GM12892 (cell line): ENCODE data around the gene PDXDC1.
"Not testable (repeated sequence)": the region's sequence is repeated elsewhere in the genome, so short reads cannot be mapped to it uniquely, and the experiment has no call there.

Source experiments
- DNase-seq: peaks from one replicate; pipeline ENCODE4 v3.0.0; 2011; ENCODE audit not compliant: insufficient read length
- FAIRE-seq: peaks from 2 replicates; lab custom pipeline; 2011; peaks lifted over from hg19 to GRCh38; lab: Jason Lieb, UNC
- POLR2A ChIP-seq: IDR thresholded peaks from 2 replicates; pipeline ENCODE4 v1.6.1; 2011; ENCODE audit warnings: low read depth, low read length, control low read depth
- POLR2AphosphoS5 ChIP-seq: IDR thresholded peaks from 2 replicates; pipeline ENCODE4 v1.6.1; 2011; ENCODE audit warnings: low read depth, low read length, control low read depth
- TAF1 ChIP-seq: IDR thresholded peaks from 2 replicates; pipeline ENCODE4 v1.6.1; 2011; ENCODE audit warnings: low read depth, mild to moderate bottlenecking, control low read depth, low read length, borderline replicate concordance

PDXDC1 gene

DNA sequence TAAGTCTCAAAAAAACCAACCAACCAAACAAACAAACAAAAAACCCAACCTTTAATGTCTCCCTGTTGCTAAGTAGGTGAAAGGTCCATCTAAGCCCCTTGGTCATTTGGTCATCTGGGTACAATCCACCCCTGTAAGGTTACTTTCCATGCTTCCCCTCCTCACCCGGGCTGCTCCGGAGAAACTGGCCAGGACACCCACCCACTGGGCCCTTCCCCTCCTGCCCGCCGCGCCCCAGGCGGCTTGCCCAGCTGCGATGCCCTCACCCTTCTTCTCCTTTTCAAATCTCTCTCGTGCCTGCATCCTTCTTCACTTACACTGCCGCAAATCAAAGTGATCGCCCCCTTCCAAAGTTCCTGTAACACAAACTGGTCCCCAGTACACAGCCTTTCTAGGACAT lies 79.1 kb downstream of the PDXDC1 start:
- FAIRE-seq (no peak), DNase-seq (no peak)
- TF ChIP-seq POLR2AphosphoS5: no peak
- no peak for TF ChIP-seq TAF1
- TF ChIP-seq POLR2A: no peak

DNA sequence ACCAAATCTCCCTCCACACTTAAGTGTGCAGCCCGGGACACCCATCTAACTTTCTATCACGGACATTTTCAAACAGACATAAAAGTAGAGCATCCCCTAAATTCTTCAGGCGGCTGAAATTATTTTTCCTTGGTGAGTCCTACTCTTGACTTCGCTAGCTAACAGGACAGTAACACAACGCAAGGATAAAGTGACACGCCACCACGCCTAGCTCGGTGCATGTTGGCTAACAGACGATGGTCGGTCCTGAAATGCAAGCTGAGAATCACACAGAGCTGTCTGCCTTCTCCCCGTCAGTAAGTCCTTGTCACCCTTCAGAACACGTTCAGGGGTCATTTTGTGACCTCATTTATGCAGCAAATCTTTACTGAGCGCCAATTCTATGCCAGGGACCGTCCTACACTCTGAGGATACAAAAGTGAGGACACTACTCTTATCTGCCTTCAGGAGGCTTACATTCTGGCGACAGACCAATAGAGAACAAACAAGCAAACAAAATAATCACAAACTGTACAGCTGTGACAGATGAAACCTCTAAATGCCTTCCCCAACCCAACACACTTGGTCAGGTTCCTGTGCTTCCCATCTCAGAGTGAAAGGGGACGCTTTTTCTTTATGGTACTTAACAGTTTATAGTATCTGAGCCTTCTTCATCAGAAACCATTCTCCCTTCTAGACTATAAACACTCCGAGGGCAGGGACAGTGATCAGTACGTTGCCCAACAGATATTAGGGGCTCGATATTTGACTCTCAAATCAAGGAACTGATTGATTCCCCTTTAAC lies 79.7 kb downstream of the PDXDC1 start:
- TF ChIP-seq TAF1 (no peak), POLR2AphosphoS5 (no peak), POLR2A (no peak)
- DNase-seq (no peak), FAIRE-seq (no peak)

GRCh38 chr16:15055141-15056053 lies 80.6 kb downstream of the PDXDC1 start:
- TF ChIP-seq POLR2A (no peak), TAF1 (no peak), POLR2AphosphoS5 (no peak)
- FAIRE-seq: no peak
- DNase-seq: peak; percentile 65

DNA sequence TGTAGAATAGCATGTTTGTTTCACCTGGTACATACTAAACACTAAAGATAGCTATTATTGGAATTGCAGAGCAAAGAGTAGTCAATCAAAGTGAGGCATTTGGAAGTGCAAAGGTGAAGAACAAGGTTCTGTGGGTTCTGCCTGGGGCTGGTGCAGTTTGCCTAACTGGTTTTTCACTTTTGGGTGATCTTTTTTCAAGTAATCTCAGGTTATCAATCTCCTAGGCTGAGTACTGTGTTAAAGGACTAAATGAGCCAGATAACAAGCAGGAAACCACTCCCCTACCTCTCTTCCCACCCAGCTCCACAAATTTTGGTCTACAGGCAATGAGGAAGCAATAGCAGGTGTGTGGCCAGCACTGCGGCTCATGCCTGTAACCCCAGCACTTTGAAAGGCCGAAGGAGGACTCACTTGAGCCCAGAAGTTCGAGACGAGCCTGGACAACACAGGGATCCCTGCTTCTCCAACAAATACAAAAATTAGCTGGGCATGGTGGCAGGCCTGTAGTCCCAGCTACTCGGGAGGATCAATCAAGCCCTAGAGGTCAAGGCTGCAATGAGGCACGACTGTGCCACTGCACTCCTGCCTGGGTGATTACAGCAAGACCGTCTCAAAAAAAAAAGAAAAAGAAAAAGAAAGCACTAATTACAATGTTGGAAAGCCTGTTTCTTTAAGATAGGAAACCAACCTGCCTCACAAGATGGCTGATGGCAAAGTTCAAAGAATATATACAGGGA lies 83.0 kb downstream of the PDXDC1 start:
- TF ChIP-seq POLR2AphosphoS5 (no peak), TAF1 (no peak), POLR2A (no peak)
- FAIRE-seq (no peak), DNase-seq (no peak)

DNA sequence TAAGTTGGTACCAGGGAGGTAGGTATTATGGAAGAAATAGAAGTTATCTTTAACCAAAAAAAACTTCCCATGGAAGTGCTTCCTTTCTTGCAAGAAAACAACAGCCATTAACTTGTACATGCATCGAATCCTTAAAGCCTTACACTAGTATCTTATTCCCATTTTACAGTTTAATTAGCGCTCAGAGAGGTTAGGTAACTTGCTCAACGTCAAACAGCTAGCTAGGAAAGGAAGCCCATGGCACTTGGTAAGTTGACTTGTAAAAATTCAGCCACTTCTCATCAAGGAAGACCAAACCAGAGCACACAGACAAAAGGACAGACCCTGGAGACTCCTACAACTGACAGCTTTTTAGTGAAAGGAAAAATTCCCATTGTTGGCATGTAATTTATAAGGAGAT lies 84.5 kb downstream of the PDXDC1 start:
- DNase-seq (no peak), FAIRE-seq (no peak)
- TF ChIP-seq POLR2A (no peak), TAF1 (no peak), POLR2AphosphoS5 (no peak)

DNA sequence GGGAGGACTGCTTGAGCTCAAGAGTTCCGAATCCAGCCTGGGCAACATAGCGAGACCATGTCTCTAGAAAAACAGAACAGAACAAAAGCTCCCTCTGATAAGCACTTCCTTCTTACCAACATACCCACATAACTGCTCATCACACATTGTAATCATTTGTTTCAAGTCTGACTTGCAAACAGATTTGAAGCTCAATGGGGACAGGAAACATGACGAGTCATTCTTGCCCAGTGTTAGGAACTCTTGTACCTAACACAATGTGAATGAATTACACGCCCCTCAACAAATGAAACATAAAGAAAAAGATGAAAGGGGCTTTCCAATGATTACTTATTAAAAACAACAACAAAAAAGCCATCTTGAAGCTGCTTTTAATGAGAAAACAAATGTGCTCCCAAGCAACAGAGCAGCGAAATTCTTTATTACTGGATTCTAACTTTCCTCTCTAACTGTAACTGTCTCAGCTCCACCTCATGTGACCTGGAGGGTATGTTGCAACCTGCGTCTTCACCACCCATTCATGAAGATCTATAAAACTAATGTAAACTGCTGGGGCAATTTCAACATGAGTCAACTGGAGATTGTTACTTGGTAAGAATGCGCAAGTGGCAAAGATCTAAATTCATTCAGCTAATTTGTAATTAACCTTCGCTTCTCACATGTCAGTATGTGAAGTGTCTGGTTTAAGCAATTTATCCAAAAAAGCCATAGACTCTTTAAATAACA lies 87.4 kb downstream of the PDXDC1 start:
- not testable (repeated sequence) for FAIRE-seq, DNase-seq

- DNase-seq, FAIRE-seq: not testable (repeated sequence)
Measured at GRCh38 chr16:15065961-15066360, 91.1 kb downstream of the PDXDC1 start.

DNA sequence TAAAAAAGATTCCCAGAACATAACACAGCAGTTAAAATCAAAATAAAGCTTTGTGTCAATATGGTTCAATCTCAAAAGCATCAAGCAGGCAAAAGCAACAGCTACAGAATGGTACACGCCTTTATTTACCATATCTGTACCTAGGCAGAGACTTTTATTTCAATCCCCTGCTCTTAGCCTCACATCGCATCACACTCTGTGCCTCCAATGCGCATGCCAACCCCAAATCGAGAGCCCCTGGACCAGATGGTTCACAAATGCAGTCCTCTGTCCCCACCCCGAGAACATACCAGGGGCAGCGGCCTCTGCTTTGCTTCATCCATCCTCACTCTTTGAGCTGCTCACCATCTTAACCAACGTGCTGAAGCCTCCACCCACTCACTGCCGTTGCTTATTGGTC lies 91.9 kb downstream of the PDXDC1 start:
- not testable (repeated sequence) for FAIRE-seq, DNase-seq

DNA sequence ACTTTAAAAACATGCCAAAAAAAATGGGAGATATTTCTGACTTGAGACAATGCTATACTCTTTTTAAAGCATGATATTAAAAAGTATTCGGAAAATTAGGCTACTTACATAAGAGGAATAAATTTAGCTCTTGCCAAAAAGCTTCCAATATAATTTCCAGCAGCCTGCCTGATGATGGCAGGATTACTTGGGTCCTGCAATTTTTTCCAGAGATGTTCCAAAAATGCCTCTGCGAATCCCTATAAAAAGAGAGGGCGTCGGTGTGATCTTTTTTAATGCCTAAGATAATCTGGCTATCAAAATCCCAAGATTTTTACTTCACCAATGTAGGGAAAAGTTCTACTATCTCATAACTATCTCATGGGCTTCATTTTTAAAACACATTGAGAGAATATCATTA lies 96.2 kb downstream of the PDXDC1 start:
- not testable (repeated sequence) for FAIRE-seq, DNase-seq

DNA sequence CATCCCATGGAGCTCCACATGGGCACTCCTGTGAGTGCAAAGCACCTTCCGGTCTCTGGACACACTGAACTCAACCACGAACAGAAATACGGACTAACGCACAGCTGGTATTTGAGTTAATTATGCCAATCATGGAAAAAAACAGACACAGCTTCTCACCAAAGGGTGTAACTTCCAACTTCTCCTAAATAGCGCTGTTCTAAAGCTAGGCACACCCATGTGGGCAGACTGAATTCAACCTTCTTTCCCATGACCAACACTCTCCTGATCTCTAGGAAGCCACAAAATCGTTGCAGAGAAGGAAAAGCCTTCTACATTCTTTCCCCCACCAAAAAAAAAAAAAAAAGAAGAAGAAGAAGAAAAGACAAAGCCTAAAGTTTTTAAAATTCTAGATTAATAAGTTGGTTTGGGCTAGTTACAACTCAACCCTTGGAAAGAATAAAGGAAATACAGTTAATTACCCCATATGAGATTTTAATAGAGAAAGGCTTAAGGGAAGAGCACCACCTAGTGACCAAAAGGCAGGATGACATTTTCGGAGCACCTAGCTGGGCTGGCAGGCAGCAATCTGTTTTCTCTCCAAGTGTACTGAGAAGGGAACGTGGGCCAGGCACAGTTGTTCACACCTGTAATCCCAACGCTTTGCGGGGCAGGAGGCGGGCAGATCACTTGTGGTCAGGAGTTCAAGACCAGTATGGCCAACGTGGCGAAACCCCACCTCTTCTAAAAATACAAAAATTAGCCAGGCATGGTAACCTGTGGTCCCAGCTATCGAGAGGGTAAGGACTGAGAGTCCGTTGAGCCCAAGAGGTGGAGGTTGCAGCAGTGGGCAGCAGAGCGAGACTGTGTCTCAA lies 97.3 kb downstream of the PDXDC1 start:
- DNase-seq: not testable (repeated sequence)
- peak; percentile 5 for FAIRE-seq

DNA sequence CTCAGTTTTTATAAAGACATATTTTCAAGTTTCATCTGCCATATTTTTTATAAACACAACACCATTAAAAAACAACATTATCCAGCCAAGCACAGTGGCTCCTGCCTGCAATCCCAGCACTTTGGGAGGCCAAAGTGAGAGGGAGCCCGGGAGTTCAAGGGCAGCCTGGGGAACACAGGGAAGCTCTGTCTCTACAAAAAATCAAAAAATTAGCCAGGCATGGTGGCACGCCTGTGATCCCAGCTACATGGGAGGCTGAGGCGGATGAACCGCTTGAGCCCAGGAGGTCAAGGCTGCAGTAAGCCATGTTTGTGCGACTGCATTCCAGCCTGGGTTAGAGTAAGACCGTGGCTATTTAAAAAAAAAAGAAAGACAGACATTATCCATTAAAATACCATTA lies 98.3 kb downstream of the PDXDC1 start:
- FAIRE-seq (no peak), DNase-seq (no peak)
- TF ChIP-seq TAF1 (no peak), POLR2A (no peak), POLR2AphosphoS5 (no peak)

DNA sequence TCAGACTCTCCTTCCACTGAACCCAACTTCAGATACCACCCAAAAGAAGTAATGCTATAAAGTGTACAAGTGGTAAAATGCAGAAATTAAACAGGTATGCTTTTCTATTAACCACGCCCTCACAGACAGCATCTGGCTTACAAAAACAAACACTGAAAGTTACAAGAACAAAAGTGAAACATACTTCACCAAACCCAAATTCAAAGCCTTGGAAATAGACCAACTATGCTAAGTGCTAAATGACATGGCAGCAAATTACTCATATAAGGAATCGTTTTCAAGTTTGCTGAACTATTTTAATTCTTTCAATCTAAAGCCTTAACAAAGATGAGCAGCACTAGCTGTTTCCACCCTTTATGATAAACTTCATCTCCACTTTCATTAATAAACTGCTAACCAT lies 101.3 kb downstream of the PDXDC1 start:
- not testable (repeated sequence) for FAIRE-seq, DNase-seq

DNA sequence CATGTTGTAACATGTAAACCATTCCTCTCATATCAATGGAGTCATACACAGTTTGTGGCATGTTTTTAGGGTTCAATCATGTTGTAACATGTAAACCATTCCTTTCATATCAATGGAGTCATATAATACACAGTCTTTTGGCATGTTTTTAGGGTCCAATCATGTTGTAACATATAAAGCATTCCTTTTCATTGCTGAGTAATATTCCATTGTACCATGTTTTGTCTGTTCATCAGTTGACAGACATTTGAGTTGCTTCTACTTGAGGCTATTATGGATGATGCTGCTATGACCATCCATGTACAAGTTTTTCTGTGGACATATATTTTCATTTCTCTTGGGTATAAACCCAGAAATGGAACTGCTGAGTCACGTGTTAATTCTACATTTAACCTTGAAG lies 106.1 kb downstream of the PDXDC1 start:
- not testable (repeated sequence) for FAIRE-seq, DNase-seq

- FAIRE-seq: not testable (repeated sequence)
Measured at GRCh38 chr16:15082788-15083187, 108.0 kb downstream of the PDXDC1 start.

GRCh38 chr16:15090663-15091269 lies 115.9 kb downstream of the PDXDC1 start:
- DNase-seq, FAIRE-seq: not testable (repeated sequence)

More at GRCh38 chr16:15082788-15083187, 108.0 kb downstream of the PDXDC1 start:
- not testable (repeated sequence) for DNase-seq
